Frontal cortex (tissue), 4 donors: ENCODE measurements around the gene OTUD3. TPM values are rescaled to one million over a fixed set of nuclear protein-coding genes. Genes with fewer than 3 reads are reported as not detected.
"Not testable (repeated sequence)": the region's sequence is repeated elsewhere in the genome, so short reads cannot be mapped to it uniquely, and the experiment has no call there.

Source experiments
- DNase-seq, 2 donors: peaks; one replicate each; pipeline ENCODE4 v3.0.0; 2012; ENCODE audit warnings: low spot score in 2 of 2
- FAIRE-seq: peaks from 2 replicates; lab custom pipeline; 2012; peaks lifted over from hg19 to GRCh38; lab: Jason Lieb, UNC
- total RNA-seq: library from RNA; depleted of rRNA; stranded (reverse); fragments of >200 nt; gene quantifications from one replicate; pipeline ENCODE4 v1.2.3, GENCODE V29; 2014
- donor health status: control.
- donor health status: control.
- donor health status: control.

OTUD3 gene
- 9.8 TPM for total RNA-seq

- peak; percentile 96 to 97 for DNase-seq
- peak; percentile 10 for FAIRE-seq
These were observed at the start of gene OTUD3 for GRCh38 chr1:19882111-19883071. Gene OTUD3, plus strand, starts transcription at chr1:19882395. Its CDS starts 119 bp downstream, at chr1:19882514.

- DNase-seq: no peak
These were observed 46.6 kb upstream of the OTUD3 start for GRCh38 chr1:19835578-19835977.

GRCh38 chr1:19837866-19838265, 44.3 kb upstream of the OTUD3 start:
- FAIRE-seq: no peak
- DNase-seq: no peak

More at GRCh38 chr1:19835578-19835977, 46.6 kb upstream of the OTUD3 start:
- no peak for FAIRE-seq

GRCh38 chr1:19840228-19840627, 42.0 kb upstream of the OTUD3 start:
- FAIRE-seq: no peak

GRCh38 chr1:19844731-19845495, 37.3 kb upstream of the OTUD3 start:
- no peak for DNase-seq
- FAIRE-seq: no peak

More at GRCh38 chr1:19840228-19840627, 42.0 kb upstream of the OTUD3 start:
- DNase-seq: no peak

GRCh38 chr1:19845555-19845954, 36.6 kb upstream of the OTUD3 start:
- DNase-seq (no peak), FAIRE-seq (no peak)

- no peak for DNase-seq
- no peak for FAIRE-seq
These were observed 35.9 kb upstream of the OTUD3 start for GRCh38 chr1:19846338-19846737.

GRCh38 chr1:19847334-19847733, 34.9 kb upstream of the OTUD3 start:
- not testable (repeated sequence) for FAIRE-seq, DNase-seq

GRCh38 chr1:19849307-19849706, 32.9 kb upstream of the OTUD3 start:
- not testable (repeated sequence) for DNase-seq, FAIRE-seq

GRCh38 chr1:19850214-19850613, 32.0 kb upstream of the OTUD3 start:
- DNase-seq (no peak), FAIRE-seq (no peak)

GRCh38 chr1:19852036-19852435, 30.2 kb upstream of the OTUD3 start:
- FAIRE-seq (no peak), DNase-seq (no peak)

GRCh38 chr1:19854866-19855265, 27.3 kb upstream of the OTUD3 start:
- DNase-seq: no peak
- FAIRE-seq: no peak

- FAIRE-seq (no peak), DNase-seq (no peak)
These were observed 23.3 kb upstream of the OTUD3 start for GRCh38 chr1:19858893-19859292.

GRCh38 chr1:19859876-19860275, 22.3 kb upstream of the OTUD3 start:
- FAIRE-seq (no peak), DNase-seq (no peak)

- DNase-seq: no peak
- FAIRE-seq: no peak
These were observed 21.8 kb upstream of the OTUD3 start for GRCh38 chr1:19860418-19860817.

GRCh38 chr1:19861034-19861433, 21.2 kb upstream of the OTUD3 start:
- no peak for FAIRE-seq
- no peak for DNase-seq

- FAIRE-seq: no peak
- DNase-seq: no peak
These were observed 20.2 kb upstream of the OTUD3 start for GRCh38 chr1:19861842-19862530.

- FAIRE-seq: no peak
- no peak for DNase-seq
These were observed 19.3 kb upstream of the OTUD3 start for GRCh38 chr1:19862944-19863343.

GRCh38 chr1:19864570-19865160, 17.5 kb upstream of the OTUD3 start:
- DNase-seq (no peak), FAIRE-seq (no peak)

- no peak for DNase-seq
These were observed 16.2 kb upstream of the OTUD3 start for GRCh38 chr1:19866029-19866428.

More at GRCh38 chr1:19866029-19866428, 16.2 kb upstream of the OTUD3 start:
- no peak for FAIRE-seq
